Dedifferentiated amniotic fluid mesenchymal stem cell (primary cell): Measurements from ENCODE around the gene PSAPL1.

Experiments used
- DNase-seq: peaks from one replicate; pipeline ENCODE4 v3.0.0-alpha.2; 2016; ENCODE audit errors: extremely low spot score

The PSAPL1 gene

GRCh38 chr4:7397206-7398103 lies 37.3 kb downstream of the PSAPL1 start:
- no peak for DNase-seq

- no peak for DNase-seq
Measured at GRCh38 chr4:7396186-7396910, 38.4 kb downstream of the PSAPL1 start.

GRCh38 chr4:7395645-7396044 lies 39.1 kb downstream of the PSAPL1 start:
- no peak for DNase-seq

GRCh38 chr4:7394681-7395451 lies 39.9 kb downstream of the PSAPL1 start:
- no peak for DNase-seq

- DNase-seq = no peak
Measured at GRCh38 chr4:7393601-7394575, 40.8 kb downstream of the PSAPL1 start.

GRCh38 chr4:7392438-7393421 lies 42.0 kb downstream of the PSAPL1 start:
- DNase-seq = no peak

GRCh38 chr4:7391637-7392437 lies 42.9 kb downstream of the PSAPL1 start:
- DNase-seq = no peak

GRCh38 chr4:7390906-7391636 lies 43.7 kb downstream of the PSAPL1 start:
- no peak for DNase-seq

GRCh38 chr4:7390336-7390735 lies 44.4 kb downstream of the PSAPL1 start:
- no peak for DNase-seq

- DNase-seq = no peak
Measured at GRCh38 chr4:7389719-7390118, 45.0 kb downstream of the PSAPL1 start.

- DNase-seq = no peak
Measured at GRCh38 chr4:7389101-7389701, 45.5 kb downstream of the PSAPL1 start.

GRCh38 chr4:7388627-7389026 lies 46.1 kb downstream of the PSAPL1 start:
- DNase-seq = no peak

- DNase-seq = no peak
Measured at GRCh38 chr4:7387925-7388324, 46.8 kb downstream of the PSAPL1 start.

GRCh38 chr4:7384929-7385890 lies 49.5 kb downstream of the PSAPL1 start:
- DNase-seq = no peak

- DNase-seq = no peak
Measured at GRCh38 chr4:7384003-7384928, 50.5 kb downstream of the PSAPL1 start.

- no peak for DNase-seq
Measured at GRCh38 chr4:7383266-7383665, 51.5 kb downstream of the PSAPL1 start.
